Lower leg skin (tissue), 3 donors: ENCODE results near the gene PPFIA1.

Experiments used
- CTCF ChIP-seq, 3 donors: fragments of 450-650 bp; IDR thresholded peaks; one replicate each; pipeline ENCODE4 v1.5.1; 2016; ENCODE audit warnings: antibody characterized with exemption in 3 of 3, mild to moderate bottlenecking in 3 of 3, moderate library complexity in 2 of 3
- POLR2A ChIP-seq, 2 donors: fragments of 450-650 bp; IDR thresholded peaks; one replicate each; pipeline ENCODE4 v1.6.1; 2016 to 2017; ENCODE audit warnings: antibody characterized with exemption in 2 of 2, mild to moderate bottlenecking in 1 of 2, moderate library complexity in 1 of 2

DNA sequence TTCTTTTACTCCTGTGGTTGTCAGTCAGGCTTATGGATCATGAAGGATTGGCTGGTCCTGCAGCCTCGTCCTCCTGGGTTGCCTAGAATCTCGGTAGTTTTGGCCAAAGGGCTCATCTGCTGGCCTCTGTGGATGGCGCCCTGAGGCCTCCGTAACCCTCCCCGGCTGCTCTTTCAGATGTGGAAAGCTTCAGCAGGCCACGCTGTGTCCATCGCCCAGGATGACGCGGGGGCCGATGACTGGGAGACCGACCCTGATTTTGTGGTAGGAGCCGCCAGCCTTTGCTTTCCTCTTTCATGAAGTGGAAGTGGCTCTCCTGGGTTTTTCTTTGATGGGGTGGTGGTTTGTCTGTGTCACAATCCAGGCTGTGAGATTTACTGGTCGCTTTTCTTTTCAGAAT is 136.6 kb downstream of the PPFIA1 start:
- TF ChIP-seq CTCF (IDR thresholded peaks at IDR 0.05) (no peak), POLR2A (IDR thresholded peaks at IDR 0.05) (no peak)
